Measurements from ENCODE around the gene NAB1. TPM values are rescaled to one million over a fixed set of nuclear protein-coding genes. Genes with fewer than 3 reads are reported as not detected.

NAB1 gene
- total RNA-seq, 4 donors from 2014 or later, result 59.2 to 132 (median 78.2) TPM

DNA sequence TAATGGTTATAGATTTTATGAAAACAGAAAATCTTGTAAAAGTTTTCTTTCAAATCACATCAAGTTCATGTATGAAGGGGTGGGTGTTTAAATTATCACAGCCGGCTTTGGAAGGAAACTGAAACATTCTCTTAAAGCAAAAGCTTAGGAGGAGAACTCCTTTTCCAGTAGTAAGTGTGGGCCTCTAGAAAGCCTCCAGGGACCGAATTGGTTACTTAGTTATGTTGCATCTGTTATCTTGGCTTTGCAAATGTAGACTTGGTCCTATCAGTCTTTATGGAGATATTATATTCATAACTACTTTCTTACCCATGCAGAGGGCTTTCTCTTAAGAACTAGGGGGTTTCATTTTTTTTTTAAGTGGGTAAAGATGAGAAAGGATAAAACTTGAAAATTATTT lies 7.4 kb downstream of the NAB1 start:
- peaks cover 0 to 15% of the 10 kb centered on the region in 2 donors for H3K4me1 ChIP-seq
- intact Hi-C loops (cut with DNase I; ENCODE audit: low total_unique reads), result no loop called here
- H3K36me3 ChIP-seq, result no peaks in the 10 kb centered on the region
- no peaks in the 10 kb centered on the region for H3K27me3 ChIP-seq
- H3K9me3 ChIP-seq, result no peaks in the 10 kb centered on the region
- TF ChIP-seq CTCF (IDR thresholded peaks at IDR 0.05) (no peak), POLR2A (IDR thresholded peaks at IDR 0.05) (no peak)
- no peak overlapping the region for H3K4me3 ChIP-seq
- H3K27ac ChIP-seq, result peak overlapping the region in 1 of 2 donors; percentile 19
- no peak for DNase-seq

GRCh38 chr2:190657474-190658255 lies 8.8 kb downstream of the NAB1 start:
- TF ChIP-seq POLR2A (IDR thresholded peaks at IDR 0.05) (no peak), CTCF (IDR thresholded peaks at IDR 0.05) (no peak)
- Histone ChIP-seq H3K27ac (peak overlapping the region in 1 of 2 donors; percentile 21), H3K36me3 (no peaks in the 10 kb centered on the region), H3K4me3 (no peak overlapping the region), H3K4me1 (peaks cover 0 to 13% of the 10 kb centered on the region in 2 donors), H3K9me3 (no peaks in the 10 kb centered on the region), H3K27me3 (no peaks in the 10 kb centered on the region)
- DNase-seq, result no peak
- intact Hi-C loops (cut with DNase I; ENCODE audit: low total_unique reads), result no loop called here

GRCh38 chr2:190659553-190659952 lies 10.7 kb downstream of the NAB1 start:
- Histone ChIP-seq H3K27me3 (no peaks in the 10 kb centered on the region), H3K9me3 (no peaks in the 10 kb centered on the region), H3K27ac (no peak overlapping the region), H3K4me3 (no peak overlapping the region), H3K4me1 (peaks cover 0 to 9% of the 10 kb centered on the region in 2 donors), H3K36me3 (no peaks in the 10 kb centered on the region)
- intact Hi-C loops (cut with DNase I; ENCODE audit: low total_unique reads), result no loop called here
- DNase-seq, result no peak
- TF ChIP-seq CTCF (IDR thresholded peaks at IDR 0.05), result no peak
- no peak for TF ChIP-seq POLR2A (IDR thresholded peaks at IDR 0.05)

GRCh38 chr2:190662754-190663153 lies 13.9 kb downstream of the NAB1 start:
- Histone ChIP-seq H3K9me3 (no peaks in the 10 kb centered on the region), H3K4me3 (no peak overlapping the region), H3K27me3 (no peaks in the 10 kb centered on the region), H3K27ac (no peak overlapping the region), H3K4me1 (no peaks in the 10 kb centered on the region), H3K36me3 (no peaks in the 10 kb centered on the region)
- intact Hi-C loops (cut with DNase I; ENCODE audit: low total_unique reads), result no loop called here
- no peak for TF ChIP-seq CTCF (IDR thresholded peaks at IDR 0.05)
- no peak for TF ChIP-seq POLR2A (IDR thresholded peaks at IDR 0.05)
- DNase-seq, result no peak

DNA sequence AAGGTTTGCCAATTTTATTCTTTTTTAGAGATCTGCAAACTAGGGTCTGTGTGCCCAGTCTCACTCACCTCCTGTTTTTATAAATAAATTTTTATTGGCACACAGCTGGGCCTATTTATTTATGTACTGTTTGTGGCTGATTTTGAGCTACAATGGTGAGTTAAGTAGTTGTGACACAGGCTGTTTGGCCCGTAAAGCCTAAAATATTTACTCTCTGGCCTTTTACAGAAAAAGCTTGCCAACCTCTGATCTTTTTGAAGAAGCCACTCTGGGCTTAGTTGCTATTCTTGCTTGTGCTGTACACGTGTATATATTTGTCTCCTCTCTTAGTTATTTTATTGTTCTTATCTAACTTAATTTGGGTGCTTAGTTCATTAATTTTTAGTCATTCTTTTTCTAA lies 14.5 kb downstream of the NAB1 start:
- TF ChIP-seq POLR2A (IDR thresholded peaks at IDR 0.05) (no peak), CTCF (IDR thresholded peaks at IDR 0.05) (no peak)
- Histone ChIP-seq H3K9me3 (no peaks in the 10 kb centered on the region), H3K4me1 (no peaks in the 10 kb centered on the region), H3K4me3 (no peak overlapping the region), H3K36me3 (no peaks in the 10 kb centered on the region), H3K27me3 (no peaks in the 10 kb centered on the region), H3K27ac (no peak overlapping the region)
- intact Hi-C loops (cut with DNase I; ENCODE audit: low total_unique reads), result no loop called here
- no peak for DNase-seq
